Activated CD4-positive, alpha-beta T cell treated with anti-CD3 and anti-CD28 coated beads, Interleukin-2, amount 50 U/mL, for 4 hours (primary cell): Measurements from ENCODE around the gene CEACAM1.
"Not testable (repeated sequence)": the region's sequence is repeated elsewhere in the genome, so short reads cannot be mapped to it uniquely, and the experiment has no call there.

ENCODE experiments used
- DNase-seq, 2 experiments: peaks; one replicate each; pipeline ENCODE4 v3.0.0-alpha.2; 2020

CEACAM1 gene

DNA sequence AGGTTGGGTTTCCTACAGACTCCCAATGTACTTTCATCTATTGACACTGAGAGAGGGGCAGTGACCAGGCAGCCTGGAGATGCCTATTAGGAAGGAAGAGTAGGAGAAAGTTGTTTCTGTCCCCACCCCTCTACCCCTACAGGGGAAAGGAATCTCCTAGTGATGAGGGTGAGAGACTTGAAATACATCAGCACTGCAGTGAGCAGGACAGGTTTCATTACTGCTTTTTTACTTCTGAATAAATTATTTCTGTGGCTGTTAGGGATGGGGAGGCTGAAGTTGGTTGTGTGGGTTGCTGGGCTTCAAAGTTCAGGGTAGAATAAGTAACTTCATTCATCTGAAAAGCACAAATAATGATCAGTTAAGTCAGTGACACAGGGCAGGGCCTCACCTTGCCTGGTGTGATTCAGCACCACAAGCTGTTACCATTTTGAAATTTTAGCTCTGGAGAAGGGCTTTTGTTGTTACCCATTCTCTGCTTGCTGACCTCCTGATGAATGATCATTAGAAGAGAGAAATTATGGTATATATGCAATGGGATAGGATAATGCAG is 19.3 kb downstream of the CEACAM1 start:
- DNase-seq: no peak

DNA sequence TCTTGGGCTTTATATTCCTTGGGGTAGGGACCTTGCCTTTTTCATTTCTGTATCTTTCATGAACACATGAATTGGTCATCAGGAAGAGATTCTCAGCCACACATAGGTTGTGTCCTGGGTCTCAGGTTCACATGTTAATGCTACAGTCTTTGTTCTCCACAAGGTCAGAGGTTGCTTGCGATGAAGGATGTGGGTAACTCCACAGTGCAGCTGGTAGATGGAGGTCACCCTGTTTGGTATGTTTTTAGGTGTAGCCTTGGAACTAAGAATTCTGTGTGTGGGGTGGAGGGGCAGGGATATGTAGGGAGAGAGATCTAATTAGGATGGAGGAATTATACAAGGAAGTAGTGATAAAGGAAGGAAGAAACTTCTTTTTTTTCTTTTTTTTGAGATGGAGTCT is 23.2 kb downstream of the CEACAM1 start:
- no peak for DNase-seq

- DNase-seq: no peak
Observed at GRCh38 chr19:42501733-42502132, 26.5 kb downstream of the CEACAM1 start.

- not testable (repeated sequence) for DNase-seq
Observed at GRCh38 chr19:42501243-42501642, 27.0 kb downstream of the CEACAM1 start.

- DNase-seq: no peak
Observed at GRCh38 chr19:42498169-42498757, 30.0 kb downstream of the CEACAM1 start.

- no peak for DNase-seq
Observed at GRCh38 chr19:42497492-42498168, 30.7 kb downstream of the CEACAM1 start.

GRCh38 chr19:42496460-42497133 is 31.7 kb downstream of the CEACAM1 start:
- DNase-seq: no peak

GRCh38 chr19:42495663-42496062 is 32.6 kb downstream of the CEACAM1 start:
- no peak for DNase-seq

DNA sequence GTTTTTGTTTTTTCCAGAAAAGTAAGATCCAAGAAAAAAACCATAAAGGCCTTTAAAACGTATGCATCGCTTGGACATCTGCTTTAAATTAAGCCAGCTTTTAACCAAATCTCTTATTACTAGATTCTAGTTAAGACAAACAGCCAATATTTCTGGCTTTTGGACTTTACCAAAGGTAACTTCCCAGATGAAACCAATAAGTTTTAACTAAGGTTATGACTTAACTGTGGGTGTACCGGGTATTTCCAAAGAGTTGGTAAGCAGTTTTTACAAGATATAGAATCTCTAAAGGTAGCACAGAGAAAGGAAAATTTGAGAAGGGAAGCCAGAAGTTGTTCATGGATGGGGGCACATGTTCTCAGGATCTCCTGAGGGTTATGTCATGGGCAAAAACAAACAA is 34.0 kb downstream of the CEACAM1 start:
- no peak for DNase-seq

DNA sequence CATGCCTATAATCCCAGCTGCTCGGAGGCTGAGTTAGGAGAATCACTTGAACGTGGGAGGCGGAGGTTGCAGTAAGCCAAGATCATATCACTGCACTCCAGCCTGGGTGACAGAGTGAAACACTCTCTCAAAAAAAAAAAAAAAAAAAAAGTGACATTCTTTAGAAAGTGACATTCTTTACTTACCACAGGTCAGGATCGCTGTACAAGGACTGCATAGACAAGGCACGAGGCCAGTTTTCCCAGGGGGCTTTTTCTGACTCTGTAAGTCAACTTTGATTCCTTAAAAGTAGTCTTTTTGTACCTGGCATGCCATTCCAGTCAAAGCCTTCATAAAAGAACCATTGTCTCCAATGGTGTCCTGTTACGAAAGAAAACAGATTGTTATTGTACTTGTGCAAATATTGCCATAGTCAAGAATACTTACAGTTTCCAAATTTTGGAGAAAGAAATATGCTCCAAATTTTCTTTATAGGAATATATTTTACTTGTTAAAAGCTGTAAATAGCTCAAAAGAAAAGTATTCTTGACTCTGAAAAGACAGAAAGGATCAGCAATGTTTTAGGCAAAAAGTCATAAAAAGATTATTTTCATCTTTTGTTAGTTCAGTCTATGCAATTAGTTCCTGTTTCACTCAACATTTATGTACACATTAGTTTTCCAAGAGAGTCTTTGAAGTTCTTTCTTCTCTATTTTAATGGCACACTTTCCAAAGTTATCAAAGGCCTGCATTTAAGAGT is 39.3 kb downstream of the CEACAM1 start:
- DNase-seq: no peak

GRCh38 chr19:42487798-42488178 is 40.5 kb downstream of the CEACAM1 start:
- no peak for DNase-seq

DNA sequence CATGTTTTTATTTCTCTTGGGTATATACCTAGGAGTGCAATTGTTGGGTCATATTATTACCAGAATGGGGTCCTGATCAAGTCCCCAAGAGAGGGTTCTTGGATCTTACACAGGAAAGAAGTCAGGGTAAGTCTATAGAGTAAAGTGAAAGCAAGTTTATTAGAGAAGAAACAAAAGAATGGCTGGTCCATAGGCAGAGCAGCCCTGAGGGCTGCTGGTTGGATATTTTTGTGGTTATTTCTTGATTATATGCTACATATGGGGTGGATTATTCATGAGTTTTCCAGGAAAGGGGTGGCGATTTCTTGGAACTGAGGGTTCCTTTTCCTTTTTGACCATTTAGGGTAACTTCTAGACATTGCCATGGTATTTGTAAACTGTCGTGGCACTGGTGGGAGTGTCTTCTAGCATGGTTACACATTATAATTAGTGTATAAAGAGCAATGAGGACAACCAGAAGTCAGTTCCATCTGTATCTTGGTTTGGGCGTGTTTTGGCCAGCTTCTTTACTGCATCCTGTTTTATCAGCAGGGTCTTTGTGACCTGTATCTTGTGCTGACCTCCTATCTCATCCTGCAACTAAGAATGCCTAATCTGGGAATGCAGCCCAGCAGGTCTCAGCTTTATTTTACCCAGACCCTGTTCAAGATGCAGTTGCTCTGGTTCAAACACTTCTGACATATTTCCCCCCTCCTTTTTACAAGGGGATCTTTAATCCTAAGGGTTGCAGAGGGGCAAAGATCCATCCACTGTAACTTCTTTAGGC is 41.1 kb downstream of the CEACAM1 start:
- no peak for DNase-seq

DNA sequence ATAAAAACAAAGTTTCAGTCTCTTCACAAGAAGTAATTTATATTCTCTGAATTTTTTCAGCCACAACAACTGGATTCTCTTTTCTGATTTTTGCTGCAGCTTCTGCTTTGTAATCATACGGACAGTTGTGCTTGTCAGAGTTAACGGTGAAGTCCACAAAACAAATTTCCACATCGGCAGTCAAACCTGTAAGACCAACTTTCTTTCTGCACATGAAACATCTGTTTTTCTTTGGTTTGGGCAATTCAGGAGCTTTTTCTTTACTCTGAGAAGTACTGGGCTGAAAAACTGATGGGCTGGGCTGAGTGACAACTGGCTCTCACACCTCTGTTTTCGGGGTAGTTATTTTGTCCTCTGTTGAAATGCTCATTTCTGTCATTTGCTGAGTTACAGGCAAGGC is 43.2 kb downstream of the CEACAM1 start:
- not testable (repeated sequence) for DNase-seq

DNA sequence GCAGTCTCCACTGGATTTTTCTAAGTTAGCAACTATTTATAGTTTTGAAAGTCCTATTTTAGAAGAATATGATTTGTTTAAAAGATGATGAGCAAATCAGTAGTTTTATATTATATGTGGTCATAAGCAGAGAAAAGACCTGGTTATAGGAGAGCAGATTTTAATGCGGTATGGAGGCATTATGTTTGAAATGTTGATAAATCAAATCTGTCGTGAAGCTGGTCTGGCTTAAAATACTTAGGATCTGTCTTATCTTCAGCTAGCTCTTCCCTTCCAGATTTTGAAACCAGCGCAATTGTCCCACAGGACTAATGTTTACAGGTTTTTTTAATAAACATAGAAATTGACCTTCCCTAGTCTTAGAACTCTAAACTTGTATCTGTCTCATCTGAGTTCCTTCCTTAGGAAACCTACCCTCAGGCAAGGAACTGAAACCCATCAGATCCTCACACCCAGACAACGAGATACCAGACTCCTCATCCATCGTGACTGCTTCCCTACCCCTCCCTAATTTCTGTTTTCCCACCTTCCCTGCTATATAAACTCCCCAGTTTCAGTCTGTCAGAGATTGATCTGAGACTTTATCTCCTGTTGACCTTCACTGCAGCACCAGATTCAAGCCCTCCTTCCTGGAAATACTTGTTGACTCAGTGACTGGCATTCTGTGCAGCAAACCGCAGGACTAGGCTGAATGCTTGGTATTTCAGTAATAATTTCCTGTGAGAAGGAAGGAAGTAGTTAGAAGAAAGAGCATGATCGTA is 47.8 kb downstream of the CEACAM1 start:
- peak; percentile 8 to 28 for DNase-seq

DNA sequence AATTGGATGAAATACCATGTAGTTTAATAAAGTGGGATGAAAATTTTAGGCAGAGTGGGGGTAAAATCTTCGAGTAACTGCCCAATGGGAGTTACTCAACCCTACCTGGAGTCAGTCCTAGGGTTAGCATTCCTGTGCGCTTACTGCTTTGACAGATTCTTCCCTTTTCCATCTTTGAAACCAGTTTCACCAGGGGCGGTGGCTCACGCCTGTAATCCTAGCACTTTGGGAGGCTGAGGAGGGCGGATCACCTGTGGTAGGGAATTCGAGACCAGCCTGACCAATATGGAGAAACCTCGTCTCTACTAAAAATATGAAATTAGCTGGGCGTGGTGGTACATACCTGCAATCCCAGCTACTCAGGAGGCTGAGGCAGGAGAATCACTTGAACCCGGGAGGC is 48.5 kb downstream of the CEACAM1 start:
- DNase-seq: no peak

- DNase-seq: no peak
Observed at GRCh38 chr19:42478765-42479311, 49.4 kb downstream of the CEACAM1 start.

- DNase-seq: no peak
Observed at GRCh38 chr19:42477933-42478332, 50.3 kb downstream of the CEACAM1 start.

DNA sequence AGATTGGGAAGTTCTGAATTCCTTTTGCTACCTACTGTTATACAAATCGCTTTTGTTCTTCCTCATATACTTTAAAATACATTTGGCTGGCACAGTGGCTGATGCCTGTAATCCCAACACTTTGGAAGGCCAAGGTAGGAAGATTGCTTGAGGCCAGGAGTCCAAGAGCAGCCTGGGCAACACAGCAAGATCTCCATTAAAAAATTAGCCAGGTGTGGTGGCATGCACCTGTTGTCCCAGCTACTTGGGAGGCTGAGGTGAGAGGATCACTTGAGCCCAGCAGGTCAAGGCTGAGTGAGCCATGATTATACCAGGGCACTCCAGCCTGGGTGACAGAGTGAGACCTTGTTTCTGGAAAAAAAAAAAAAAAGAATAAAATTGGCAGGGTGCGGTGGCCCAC is 51.2 kb downstream of the CEACAM1 start:
- no peak for DNase-seq

DNA sequence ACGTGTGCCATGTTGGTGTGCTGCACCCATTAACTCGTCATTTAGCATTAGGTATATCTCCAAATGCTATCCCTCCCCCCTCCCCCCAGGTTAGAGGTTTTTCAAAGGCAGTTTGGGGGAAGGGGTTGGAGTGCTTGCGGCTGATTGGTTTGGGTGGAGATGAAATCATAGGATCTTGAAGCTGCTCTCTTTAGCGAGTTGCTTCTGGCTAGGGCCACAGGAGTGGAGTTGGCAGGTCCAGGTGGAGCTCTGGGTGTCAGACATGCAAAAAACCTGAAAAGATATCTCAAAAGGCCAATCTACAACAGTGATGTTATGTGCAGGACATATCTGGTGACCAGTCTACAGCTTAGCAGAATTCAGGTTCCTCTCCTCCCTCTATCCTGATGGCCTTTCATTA is 52.9 kb downstream of the CEACAM1 start:
- DNase-seq: no peak

DNA sequence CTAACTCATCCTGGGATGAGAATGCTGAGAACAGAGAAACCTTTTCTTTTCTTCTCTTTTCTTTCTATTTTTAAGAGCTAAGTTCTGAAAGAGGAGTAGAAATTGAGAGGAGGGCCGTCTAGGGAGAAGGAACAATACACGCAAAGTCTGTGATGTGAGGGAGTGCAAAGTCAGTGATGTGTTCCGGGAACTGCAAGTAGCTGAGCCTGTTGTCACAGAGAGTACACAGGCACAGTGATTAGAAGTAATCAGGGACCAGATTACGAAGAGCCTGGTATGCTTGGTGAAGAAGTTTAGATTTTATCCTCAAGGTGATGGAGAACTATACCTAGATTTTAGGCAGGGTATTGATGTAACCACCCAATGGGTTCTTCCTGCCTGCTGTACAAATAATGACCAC is 53.5 kb downstream of the CEACAM1 start:
- DNase-seq: no peak

DNA sequence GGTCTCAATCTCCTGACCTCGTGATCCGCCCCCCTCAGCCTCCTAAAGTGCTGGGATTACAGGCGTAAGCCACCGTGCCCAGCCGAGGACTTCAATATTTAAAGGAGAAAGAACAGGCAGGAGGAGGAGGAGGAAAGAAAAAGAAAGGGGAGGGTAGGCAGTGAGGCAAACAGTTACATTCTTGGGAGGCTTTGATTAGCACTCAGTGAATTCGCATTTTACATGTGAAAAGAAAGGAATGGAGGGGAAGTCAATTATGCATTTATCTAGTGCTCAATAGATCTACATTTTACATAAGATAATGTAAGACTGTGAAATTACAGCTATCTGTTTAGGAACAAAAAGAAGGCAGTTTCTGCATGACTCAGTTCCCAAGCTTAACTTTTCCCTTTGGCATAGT is 54.6 kb downstream of the CEACAM1 start:
- no peak for DNase-seq
